ENCODE results near the gene THUMPD3.

Gene THUMPD3

DNA sequence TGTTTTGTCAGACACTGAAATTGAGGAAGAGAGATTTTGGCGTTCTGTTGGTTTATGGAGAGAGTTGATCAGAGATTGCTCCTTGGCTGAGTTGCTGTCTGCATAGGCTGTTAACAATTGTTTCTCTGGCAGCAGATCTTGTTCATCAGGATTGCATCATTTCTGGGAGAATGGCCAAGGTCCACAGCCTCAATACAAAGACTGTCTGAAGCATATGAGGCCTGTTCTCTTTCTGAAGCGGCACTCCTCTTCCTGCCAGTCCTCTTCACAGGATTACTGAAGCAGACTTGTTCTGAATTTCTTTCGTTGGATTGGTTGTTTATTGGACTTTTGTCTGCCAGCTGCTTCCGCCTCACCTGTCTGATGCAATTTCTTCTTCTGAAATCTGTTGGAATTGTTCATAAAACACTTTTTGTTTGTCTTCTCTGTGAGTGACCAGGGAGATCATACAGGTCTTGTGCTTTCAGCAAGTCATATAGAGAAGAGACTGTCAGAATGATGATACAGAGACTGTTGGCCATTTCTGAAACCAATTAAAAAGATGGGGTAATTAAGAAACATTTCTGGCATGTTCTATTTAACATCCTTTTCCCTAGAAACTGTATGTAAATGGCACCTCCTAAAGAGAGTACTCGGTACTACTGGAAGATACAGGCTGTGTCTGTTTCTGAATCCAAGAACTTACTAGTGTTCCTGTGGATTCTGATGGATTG, 60.0 kb downstream of the THUMPD3 start:
- DNase-seq = peak; percentile 98

DNA sequence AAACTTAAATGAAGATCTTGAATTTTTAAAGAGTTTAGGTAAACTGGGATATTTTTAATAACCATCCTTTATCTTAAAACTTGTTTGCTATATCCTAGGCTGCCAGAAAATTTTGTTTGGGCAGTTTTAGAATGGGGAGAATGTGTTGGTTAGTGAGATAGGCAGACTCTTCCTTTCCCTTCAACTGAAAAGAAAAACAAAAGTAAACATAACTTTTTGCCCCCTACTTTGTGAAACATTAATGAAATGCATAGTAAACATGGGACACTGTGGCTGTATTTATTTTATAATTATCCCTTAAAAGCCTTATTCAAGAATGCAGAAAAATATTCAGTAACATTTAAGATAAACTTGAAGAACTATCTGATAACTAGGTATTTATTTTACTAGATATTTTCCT, 65.6 kb downstream of the THUMPD3 start:
- DNase-seq = no peak

DNA sequence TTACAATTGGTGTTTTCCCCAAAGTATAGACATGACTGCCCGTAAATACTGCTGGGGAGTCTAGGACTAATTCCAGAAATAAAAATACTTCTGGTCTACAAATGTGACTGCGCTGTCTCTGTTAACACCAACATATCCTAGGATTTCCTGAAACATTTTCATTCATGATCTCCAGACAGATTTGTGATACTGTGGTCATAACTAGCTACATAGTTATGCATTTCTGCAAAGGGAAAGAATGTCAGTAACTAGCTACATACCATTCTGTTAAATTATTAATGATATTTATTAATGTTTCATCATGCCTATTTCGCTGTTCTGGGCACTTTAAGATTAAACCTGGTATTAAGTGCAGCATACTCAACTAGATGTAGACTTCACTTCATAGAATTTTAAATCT, 67.9 kb downstream of the THUMPD3 start:
- DNase-seq = no peak

DNA sequence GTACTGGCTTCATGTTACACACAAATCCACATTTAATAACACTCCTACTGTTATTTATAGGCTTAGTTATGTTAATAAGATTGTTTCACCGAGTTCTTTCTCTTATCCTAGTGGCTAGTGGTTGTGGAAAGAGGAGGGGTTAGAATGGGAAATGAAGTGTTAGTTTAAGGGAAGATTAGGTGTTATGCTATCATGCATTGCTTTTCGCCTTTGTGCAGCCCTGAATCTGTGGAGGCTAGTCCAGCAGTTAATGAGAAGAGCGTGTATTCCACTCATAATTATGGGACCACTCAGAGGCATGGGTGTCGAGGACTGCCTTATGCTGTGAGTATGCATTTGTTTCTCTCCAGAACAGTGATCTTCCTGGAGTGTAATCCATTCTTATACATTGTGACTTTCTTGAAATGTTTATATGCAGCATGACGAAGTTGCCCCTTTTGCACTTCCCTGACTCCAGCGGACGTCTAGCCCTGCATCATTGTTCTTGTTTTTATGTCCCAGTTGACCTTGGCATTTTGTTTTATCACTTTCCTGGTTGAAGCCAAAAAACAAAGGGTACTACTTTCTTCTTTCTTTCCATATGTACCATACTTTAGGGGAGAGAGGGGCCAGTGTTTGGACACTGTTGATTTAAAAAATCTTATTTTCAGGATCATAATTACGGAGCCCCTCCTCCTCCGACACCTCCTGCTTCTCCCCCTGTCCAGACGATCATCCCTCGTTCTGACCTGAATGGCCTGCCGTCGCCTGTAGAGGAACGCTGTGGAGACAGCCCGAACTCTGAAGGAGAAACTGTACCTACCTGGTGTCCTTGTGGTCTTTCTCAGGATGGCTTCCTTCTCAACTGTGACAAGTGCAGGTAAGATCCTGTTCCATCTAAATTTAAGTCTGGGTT, 71.0 kb downstream of the THUMPD3 start:
- no peak for DNase-seq

GRCh38 chr3:9435316-9435715, 72.5 kb downstream of the THUMPD3 start:
- DNase-seq = no peak
